ENCODE data around the gene MLPH.
A peak's percentile ranks its signal among the peaks of the same experiment; 100 is the strongest.

MLPH gene

GRCh38 chr2:237486819-237487448 is at the start of gene MLPH:
MLPH (plus strand) TSS chr2:237487251; CDS start chr2:237493427, 6,176 bp downstream.
- DNase-seq (ENCODE audit: extremely low read depth in 1 of 2, low read depth in 1 of 2), result no peak

- no peak for DNase-seq (ENCODE audit: extremely low read depth in 1 of 2, low read depth in 1 of 2)
These were observed 49.5 kb upstream of the MLPH start for GRCh38 chr2:237437566-237437965.

- no peak for DNase-seq (ENCODE audit: extremely low read depth in 1 of 2, low read depth in 1 of 2)
These were observed 48.7 kb upstream of the MLPH start for GRCh38 chr2:237438080-237438940.

- peak in 1 of 2 donors; percentile 68 for DNase-seq (ENCODE audit: extremely low read depth in 1 of 2, low read depth in 1 of 2)
These were observed 46.2 kb upstream of the MLPH start for GRCh38 chr2:237440819-237441281.

- peak in 1 of 2 donors; percentile 53 for DNase-seq (ENCODE audit: extremely low read depth in 1 of 2, low read depth in 1 of 2)
These were observed 45.3 kb upstream of the MLPH start for GRCh38 chr2:237441605-237442274.

- no peak for DNase-seq (ENCODE audit: extremely low read depth in 1 of 2, low read depth in 1 of 2)
These were observed 43.0 kb upstream of the MLPH start for GRCh38 chr2:237444071-237444470.

GRCh38 chr2:237445611-237446337 is 41.3 kb upstream of the MLPH start:
- no peak for DNase-seq (ENCODE audit: extremely low read depth in 1 of 2, low read depth in 1 of 2)

GRCh38 chr2:237446338-237446665 is 40.7 kb upstream of the MLPH start:
- no peak for DNase-seq (ENCODE audit: extremely low read depth in 1 of 2, low read depth in 1 of 2)

- no peak for DNase-seq (ENCODE audit: extremely low read depth in 1 of 2, low read depth in 1 of 2)
These were observed 39.6 kb upstream of the MLPH start for GRCh38 chr2:237447496-237447895.

- DNase-seq (ENCODE audit: extremely low read depth in 1 of 2, low read depth in 1 of 2), result no peak
These were observed 38.9 kb upstream of the MLPH start for GRCh38 chr2:237448171-237448570.

GRCh38 chr2:237448626-237449025 is 38.4 kb upstream of the MLPH start:
- DNase-seq (ENCODE audit: extremely low read depth in 1 of 2, low read depth in 1 of 2), result no peak

- DNase-seq (ENCODE audit: extremely low read depth in 1 of 2, low read depth in 1 of 2), result no peak
These were observed 37.7 kb upstream of the MLPH start for GRCh38 chr2:237449193-237449881.

- DNase-seq (ENCODE audit: extremely low read depth in 1 of 2, low read depth in 1 of 2), result no peak
These were observed 36.9 kb upstream of the MLPH start for GRCh38 chr2:237450108-237450507.

GRCh38 chr2:237450583-237450982 is 36.5 kb upstream of the MLPH start:
- DNase-seq (ENCODE audit: extremely low read depth in 1 of 2, low read depth in 1 of 2), result no peak

GRCh38 chr2:237451643-237452469 is 35.2 kb upstream of the MLPH start:
- DNase-seq (ENCODE audit: extremely low read depth in 1 of 2, low read depth in 1 of 2), result no peak

GRCh38 chr2:237452861-237453260 is 34.2 kb upstream of the MLPH start:
- no peak for DNase-seq (ENCODE audit: extremely low read depth in 1 of 2, low read depth in 1 of 2)

GRCh38 chr2:237453671-237454070 is 33.4 kb upstream of the MLPH start:
- DNase-seq (ENCODE audit: extremely low read depth in 1 of 2, low read depth in 1 of 2), result no peak

- no peak for DNase-seq (ENCODE audit: extremely low read depth in 1 of 2, low read depth in 1 of 2)
These were observed 31.3 kb upstream of the MLPH start for GRCh38 chr2:237455764-237456163.

GRCh38 chr2:237456200-237456843 is 30.7 kb upstream of the MLPH start:
- DNase-seq (ENCODE audit: extremely low read depth in 1 of 2, low read depth in 1 of 2), result no peak
